Activated naive CD8-positive, alpha-beta T cell treated with anti-CD3 and anti-CD28 coated beads, Interleukin-2, amount 50 U/mL, for 24 hours (primary cell): ENCODE results near the gene KEL.

Source experiments
- ATAC-seq: fragments of 150-1000 bp; cut with Tn5 transposase; one replicate; pipeline ENCODE4 v1.10.0; 2021
- DNase-seq: peaks from one replicate; pipeline ENCODE4 v3.0.0; 2021
- H3K27ac Mint-ChIP-seq: one replicate; pipeline ENCODE4 v1.8.0; 2021; ENCODE audit warnings: mild to moderate bottlenecking, mixed read lengths
- H3K27me3 Mint-ChIP-seq: one replicate; pipeline ENCODE4 v1.8.0; 2021; ENCODE audit warnings: mixed read lengths
- H3K36me3 Mint-ChIP-seq: one replicate; pipeline ENCODE4 v1.8.0; 2021; ENCODE audit warnings: low read depth, mixed read lengths
- H3K4me1 Mint-ChIP-seq: one replicate; pipeline ENCODE4 v1.8.0; 2021; ENCODE audit warnings: mixed read lengths
- H3K4me3 Mint-ChIP-seq: one replicate; pipeline ENCODE4 v1.8.0; 2021; ENCODE audit warnings: mild to moderate bottlenecking, moderate library complexity, mixed read lengths
- H3K9me3 Mint-ChIP-seq: one replicate; pipeline ENCODE4 v1.8.0; 2021; ENCODE audit warnings: mixed read lengths

Gene KEL

DNA sequence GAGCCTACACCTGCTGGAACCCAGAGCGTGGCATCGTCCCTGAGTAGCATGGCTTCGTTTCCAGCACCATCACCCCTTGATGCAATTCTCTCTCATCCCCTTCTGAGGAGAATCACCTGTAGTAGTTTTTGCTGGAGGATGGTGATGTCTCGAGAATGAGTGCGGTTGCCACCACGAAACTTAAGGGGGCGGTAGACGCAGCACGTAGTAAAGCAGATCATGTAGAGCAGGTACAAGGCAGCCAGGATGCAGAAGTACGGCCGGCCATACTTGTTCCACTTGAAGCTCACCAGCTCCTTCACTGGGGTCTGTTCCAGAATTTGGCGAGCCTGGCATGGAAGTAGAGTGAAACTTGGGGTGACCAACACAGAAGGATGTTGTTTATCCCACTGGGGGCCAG is 36.8 kb downstream of the KEL start:
- no peaks in the 10 kb centered on the region for H3K27me3 Mint-ChIP-seq
- ATAC-seq, result no peak
- no peak overlapping the region for H3K27ac Mint-ChIP-seq
- no peak for DNase-seq
- no peaks in the 10 kb centered on the region for H3K4me1 Mint-ChIP-seq
- H3K36me3 Mint-ChIP-seq, result no peaks in the 10 kb centered on the region
- H3K4me3 Mint-ChIP-seq, result no peak overlapping the region
- H3K9me3 Mint-ChIP-seq, result no peaks in the 10 kb centered on the region

DNA sequence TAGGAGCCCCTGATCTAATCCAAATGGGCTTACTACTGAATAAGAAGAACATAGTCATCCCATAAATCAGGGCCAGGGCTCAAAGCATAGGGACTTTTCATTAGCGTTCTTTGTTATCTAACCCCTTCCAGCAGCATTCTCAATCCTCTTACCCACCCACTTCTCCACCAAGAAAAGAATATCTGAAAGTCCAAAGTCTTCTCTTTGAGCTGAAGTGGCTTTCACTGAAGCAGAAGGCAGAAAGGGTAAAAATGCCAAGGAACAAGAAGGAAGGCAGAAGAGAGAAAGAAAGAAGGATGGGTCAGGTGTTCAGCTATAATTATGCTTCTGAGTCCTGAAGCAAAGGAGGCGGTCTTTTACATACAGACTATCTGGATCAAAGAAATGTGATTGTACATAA is 38.8 kb downstream of the KEL start:
- Mint-ChIP-seq H3K4me1 (no peaks in the 10 kb centered on the region), H3K27me3 (peaks cover 4% of the 10 kb centered on the region), H3K4me3 (no peak overlapping the region), H3K9me3 (no peaks in the 10 kb centered on the region), H3K27ac (no peak overlapping the region), H3K36me3 (no peaks in the 10 kb centered on the region)
- DNase-seq, result no peak
- ATAC-seq, result no peak

DNA sequence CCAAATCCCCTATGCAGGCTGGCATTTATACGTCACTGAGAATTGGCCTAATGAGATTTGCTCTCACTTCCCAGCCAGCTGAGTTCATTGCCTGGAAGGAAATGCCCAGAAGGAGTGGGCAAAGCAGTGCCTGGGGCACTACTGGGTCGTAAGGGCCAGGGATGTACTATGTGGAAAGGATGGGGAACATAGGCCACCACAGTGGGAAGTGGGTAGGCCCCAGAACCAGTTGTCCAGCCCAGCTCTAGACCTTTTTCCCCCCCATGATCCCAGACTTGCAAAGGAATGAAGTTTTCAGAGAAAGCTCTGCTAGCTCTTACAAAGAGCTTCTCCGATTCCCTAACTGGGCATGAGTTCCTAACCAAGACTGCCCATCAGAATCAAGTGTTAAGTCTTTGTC is 42.5 kb downstream of the KEL start:
- DNase-seq, result no peak
- Mint-ChIP-seq H3K27me3 (peaks cover 5% of the 10 kb centered on the region), H3K4me1 (no peaks in the 10 kb centered on the region), H3K4me3 (no peak overlapping the region), H3K36me3 (no peaks in the 10 kb centered on the region), H3K9me3 (no peaks in the 10 kb centered on the region), H3K27ac (no peak overlapping the region)
- ATAC-seq, result no peak

DNA sequence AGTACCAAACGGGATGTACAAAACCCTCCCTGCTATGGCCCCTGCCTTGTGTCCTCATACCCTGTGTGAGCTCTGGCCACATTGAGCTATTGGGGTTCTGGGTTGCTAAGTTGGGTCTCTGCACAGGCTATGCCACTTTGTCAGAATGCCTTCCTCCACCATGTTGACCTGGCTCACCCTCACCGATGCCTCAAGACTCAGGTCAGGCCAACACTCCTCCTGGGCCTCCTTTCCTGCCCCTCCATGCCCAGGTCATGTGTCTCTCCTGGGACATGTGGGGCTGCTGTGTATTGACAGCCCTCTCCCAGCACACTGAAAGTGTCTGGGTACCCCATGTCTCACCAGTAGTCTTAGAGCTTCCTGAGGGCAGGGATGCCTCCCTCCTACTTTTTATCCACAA is 43.3 kb downstream of the KEL start:
- Mint-ChIP-seq H3K9me3 (no peaks in the 10 kb centered on the region), H3K4me3 (no peak overlapping the region), H3K36me3 (no peaks in the 10 kb centered on the region), H3K27me3 (peaks cover 7% of the 10 kb centered on the region), H3K27ac (no peak overlapping the region), H3K4me1 (no peaks in the 10 kb centered on the region)
- DNase-seq, result no peak
- ATAC-seq, result no peak

DNA sequence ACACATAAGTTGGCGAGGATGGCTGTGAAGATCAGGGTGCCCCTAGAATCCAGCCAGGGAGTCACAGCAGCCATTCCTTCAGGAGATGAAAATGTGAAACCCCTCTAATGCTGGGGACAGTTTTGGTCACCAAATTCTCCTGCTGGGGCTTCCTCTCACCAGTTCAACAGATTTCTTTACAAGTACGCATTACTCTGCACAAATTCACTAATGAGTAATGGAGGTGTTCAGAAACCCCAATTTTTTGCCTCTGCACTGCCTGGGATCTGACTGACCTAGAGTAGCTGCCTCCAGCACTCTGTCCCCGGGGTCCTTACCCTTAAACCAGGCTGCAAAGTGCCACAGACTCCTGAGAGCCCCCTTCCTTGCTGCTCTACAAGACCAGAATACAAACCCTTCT is 44.7 kb downstream of the KEL start:
- Mint-ChIP-seq H3K4me3 (no peak overlapping the region), H3K27ac (no peak overlapping the region), H3K9me3 (no peaks in the 10 kb centered on the region), H3K27me3 (peaks cover 8% of the 10 kb centered on the region), H3K36me3 (no peaks in the 10 kb centered on the region), H3K4me1 (no peaks in the 10 kb centered on the region)
- DNase-seq, result no peak
- no peak for ATAC-seq

DNA sequence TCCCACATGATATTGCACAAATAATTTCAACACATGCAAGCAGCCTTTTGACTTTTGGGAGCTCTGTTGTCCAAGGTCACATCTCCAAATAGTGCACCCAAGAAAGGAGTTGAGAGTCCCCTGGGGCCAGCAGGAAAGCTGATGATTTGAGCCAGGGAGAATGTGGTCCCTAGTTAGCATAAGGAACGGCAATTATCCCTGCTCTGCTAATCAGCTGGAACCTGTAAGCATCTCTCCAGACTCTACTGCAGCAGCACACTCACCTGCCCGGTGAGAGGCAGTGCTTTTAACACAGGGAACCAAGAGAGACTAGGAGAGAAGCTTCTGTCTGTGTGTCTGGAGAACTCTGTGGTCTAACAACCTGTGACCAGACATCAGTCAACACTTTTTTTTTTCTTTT is 45.7 kb downstream of the KEL start:
- DNase-seq (no peak), ATAC-seq (no peak)
- no peaks in the 10 kb centered on the region for H3K9me3 Mint-ChIP-seq
- H3K36me3 Mint-ChIP-seq, result no peaks in the 10 kb centered on the region
- H3K4me1 Mint-ChIP-seq, result no peaks in the 10 kb centered on the region
- H3K27me3 Mint-ChIP-seq, result peaks cover 12% of the 10 kb centered on the region
- H3K27ac Mint-ChIP-seq, result no peak overlapping the region
- H3K4me3 Mint-ChIP-seq, result no peak overlapping the region

DNA sequence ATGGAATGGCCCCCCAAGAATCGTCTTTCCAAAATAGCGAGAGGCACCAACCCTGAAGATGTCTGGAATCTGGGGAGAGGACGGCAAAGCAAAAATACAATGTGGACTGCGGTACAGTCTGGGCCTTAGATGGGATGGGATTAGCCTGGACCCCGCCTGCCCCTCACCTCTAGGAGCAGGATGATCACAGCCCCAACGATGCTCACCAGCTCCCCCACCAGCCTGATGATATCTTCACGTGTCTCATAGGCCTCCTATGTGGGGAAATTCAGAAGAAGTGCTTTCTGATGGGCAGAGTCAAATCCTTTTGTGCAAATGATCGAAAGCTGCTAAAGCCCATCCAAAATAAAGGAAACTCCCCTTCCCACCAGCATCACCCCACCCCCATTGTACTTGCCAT is 46.8 kb downstream of the KEL start:
- ATAC-seq (no peak), DNase-seq (no peak)
- Mint-ChIP-seq H3K4me1 (no peaks in the 10 kb centered on the region), H3K27ac (no peak overlapping the region), H3K4me3 (no peak overlapping the region), H3K36me3 (no peaks in the 10 kb centered on the region), H3K27me3 (peaks cover 16% of the 10 kb centered on the region), H3K9me3 (no peaks in the 10 kb centered on the region)

DNA sequence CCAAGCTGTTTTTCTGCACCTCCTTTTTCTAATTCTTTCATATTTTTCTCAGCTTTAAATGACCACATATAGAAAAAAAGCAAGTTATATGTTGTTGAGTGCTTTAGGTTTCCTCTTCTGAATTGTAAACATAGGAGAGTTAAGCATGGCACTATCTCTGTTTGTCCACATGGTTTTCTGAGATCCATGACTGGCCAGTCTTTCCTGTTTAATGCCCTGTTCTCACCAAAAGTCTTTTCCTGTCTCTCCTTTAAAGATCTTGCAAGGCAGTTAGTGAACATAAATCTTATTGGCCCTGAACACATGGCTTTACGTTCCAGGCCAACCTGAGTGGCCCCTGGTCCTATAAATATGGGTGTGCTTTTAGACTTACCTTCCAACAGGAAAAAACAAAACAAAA is 48.0 kb downstream of the KEL start:
- ATAC-seq, result no peak
- H3K9me3 Mint-ChIP-seq, result no peaks in the 10 kb centered on the region

DNA sequence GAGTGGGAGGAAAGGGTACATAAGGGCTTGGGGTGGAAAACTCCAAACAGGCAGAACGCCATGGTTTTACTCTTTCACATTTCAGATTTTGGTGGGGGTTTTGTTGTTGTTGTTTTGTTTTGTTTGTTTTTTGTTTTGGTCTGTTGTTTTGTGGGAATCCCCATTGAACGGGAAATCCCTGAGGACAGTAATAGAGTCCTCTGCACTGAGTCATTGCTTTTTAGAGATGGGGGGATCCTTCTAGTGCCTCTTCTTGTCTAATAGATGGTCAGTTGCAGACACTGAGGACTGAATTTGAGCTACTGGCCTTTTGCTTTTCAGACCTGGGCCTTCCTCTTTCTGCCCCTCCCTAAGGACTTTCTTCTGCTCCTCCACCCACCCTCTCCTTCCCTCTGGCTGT is 48.6 kb downstream of the KEL start:
- no peak for ATAC-seq
- Mint-ChIP-seq H3K9me3 (no peaks in the 10 kb centered on the region), H3K27me3 (peaks cover 18% of the 10 kb centered on the region), H3K36me3 (no peaks in the 10 kb centered on the region), H3K4me1 (no peaks in the 10 kb centered on the region), H3K27ac (no peak overlapping the region), H3K4me3 (no peak overlapping the region)
- DNase-seq, result no peak

More for the DNA sequence above, 48.0 kb downstream of the KEL start:
- DNase-seq, result no peak
- H3K4me1 Mint-ChIP-seq, result no peaks in the 10 kb centered on the region
- H3K36me3 Mint-ChIP-seq, result no peaks in the 10 kb centered on the region
- no peak overlapping the region for H3K27ac Mint-ChIP-seq
- no peak overlapping the region for H3K4me3 Mint-ChIP-seq
- peaks cover 15% of the 10 kb centered on the region for H3K27me3 Mint-ChIP-seq

DNA sequence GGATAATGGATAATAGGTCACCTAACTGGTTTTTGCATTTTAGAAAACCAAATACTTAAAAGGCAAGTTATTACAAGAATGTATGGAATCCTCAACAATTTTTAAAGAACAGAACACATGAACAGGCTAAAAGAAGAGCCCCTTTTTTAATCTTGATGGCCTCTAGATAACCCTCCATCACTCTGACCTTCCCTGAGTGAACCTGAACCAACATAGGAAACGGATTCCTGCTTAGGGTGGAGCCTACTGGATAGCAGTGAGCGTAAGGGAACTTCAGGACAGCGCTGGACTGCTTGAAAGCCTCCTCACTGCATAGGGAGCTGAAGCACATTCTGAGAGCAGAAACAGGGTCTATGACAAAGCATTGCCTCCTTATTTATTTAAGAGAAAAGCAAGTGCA is 49.1 kb downstream of the KEL start:
- ATAC-seq, result no peak
- Mint-ChIP-seq H3K36me3 (no peaks in the 10 kb centered on the region), H3K4me1 (no peaks in the 10 kb centered on the region), H3K4me3 (no peak overlapping the region), H3K27me3 (peaks cover 20% of the 10 kb centered on the region), H3K27ac (no peak overlapping the region), H3K9me3 (no peaks in the 10 kb centered on the region)
- DNase-seq, result no peak

DNA sequence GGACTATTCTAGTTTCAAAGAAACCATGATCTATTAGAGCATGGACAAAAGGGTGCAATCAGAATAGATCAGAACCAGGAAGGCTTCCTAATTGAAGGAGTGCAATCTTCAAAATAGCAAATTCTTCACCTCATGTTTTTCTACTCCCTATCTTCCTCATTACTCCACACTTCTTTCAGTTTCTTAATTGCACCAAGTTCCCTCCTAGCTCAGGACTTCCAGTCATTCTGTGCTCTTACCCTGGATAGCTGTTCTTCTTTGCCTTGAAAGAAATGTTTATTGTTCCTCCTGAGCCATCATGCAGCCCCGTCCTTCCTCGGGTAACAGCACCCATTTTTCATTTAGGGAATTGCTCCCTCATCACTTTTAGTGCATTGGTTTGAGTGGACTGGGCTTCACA is 51.7 kb downstream of the KEL start:
- Mint-ChIP-seq H3K27ac (no peak overlapping the region), H3K4me1 (no peaks in the 10 kb centered on the region), H3K4me3 (no peak overlapping the region), H3K9me3 (no peaks in the 10 kb centered on the region), H3K27me3 (peaks cover 23% of the 10 kb centered on the region), H3K36me3 (no peaks in the 10 kb centered on the region)
- ATAC-seq, result no peak
- no peak for DNase-seq

DNA sequence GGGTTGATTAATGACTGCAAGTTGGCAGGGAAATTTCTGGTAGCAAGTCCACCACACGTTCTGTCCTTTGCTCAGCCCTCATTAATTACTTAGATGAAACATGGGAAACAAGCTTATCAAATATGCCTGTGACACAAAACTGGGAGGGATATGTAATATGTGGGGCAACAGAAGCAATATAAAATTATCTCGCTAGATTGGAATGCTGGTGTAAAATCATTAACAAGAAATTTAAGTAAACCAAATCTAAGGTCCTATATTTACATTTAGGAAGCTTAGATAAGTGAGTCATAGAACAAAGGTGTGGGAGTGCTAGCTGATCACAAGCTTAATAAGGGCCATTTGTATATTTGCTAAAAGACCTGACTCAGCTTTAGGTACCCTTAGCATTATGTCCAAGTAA is 52.1 kb downstream of the KEL start:
- no peaks in the 10 kb centered on the region for H3K36me3 Mint-ChIP-seq
- no peaks in the 10 kb centered on the region for H3K9me3 Mint-ChIP-seq
- DNase-seq (no peak), ATAC-seq (no peak)
- H3K4me3 Mint-ChIP-seq, result no peak overlapping the region
- peaks cover 23% of the 10 kb centered on the region for H3K27me3 Mint-ChIP-seq
- H3K27ac Mint-ChIP-seq, result no peak overlapping the region
- H3K4me1 Mint-ChIP-seq, result no peaks in the 10 kb centered on the region

DNA sequence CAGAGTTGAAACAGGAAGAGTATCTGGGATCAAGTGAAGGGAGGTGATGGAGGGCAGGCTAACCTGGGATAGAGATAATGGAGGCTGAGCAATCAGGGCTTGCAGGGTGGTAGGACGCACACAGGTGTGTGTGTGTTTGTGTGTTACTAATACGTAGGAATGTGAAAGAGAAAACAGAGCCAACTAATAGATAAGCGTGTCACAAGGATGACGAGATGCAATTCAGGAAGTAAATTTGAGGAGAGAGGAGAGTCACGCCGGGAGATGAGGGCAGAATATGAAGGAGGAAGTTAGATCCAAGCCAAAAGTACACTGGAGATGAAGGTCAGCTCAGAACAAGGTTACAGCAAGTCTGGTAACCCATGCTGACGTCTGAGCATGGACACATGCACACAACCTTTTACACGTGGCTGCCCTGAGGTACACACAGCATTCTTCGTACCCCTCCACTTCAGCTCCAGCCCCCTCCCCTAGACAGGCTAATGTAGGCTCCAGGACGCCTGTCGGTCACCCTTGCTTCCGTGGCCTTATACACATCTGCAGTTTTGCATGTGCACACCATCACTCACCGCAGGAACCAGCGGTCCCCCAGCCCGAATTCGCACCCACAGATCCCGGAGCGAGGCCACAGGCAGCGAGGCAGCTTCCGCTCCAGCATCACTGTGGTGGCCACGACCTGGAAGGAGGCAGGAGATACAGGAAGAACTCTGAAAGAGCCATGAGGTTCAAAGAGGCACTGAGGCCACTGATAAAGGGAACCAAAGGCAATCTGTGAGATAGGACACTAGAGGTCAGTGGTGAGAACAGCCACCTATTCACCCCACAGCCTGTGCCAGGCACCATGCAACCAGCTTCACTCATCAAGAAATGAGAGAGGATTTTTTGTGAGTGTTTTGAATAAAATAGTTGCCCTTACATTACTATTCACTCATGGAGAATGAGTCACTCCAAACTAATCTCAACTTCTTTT is 53.0 kb downstream of the KEL start:
- no peaks in the 10 kb centered on the region for H3K4me1 Mint-ChIP-seq
- peaks cover 23% of the 10 kb centered on the region for H3K27me3 Mint-ChIP-seq
- H3K4me3 Mint-ChIP-seq, result no peak overlapping the region
- ATAC-seq, result peak; percentile 43
- DNase-seq, result no peak
- H3K36me3 Mint-ChIP-seq, result no peaks in the 10 kb centered on the region
- H3K9me3 Mint-ChIP-seq, result no peaks in the 10 kb centered on the region
- no peak overlapping the region for H3K27ac Mint-ChIP-seq

DNA sequence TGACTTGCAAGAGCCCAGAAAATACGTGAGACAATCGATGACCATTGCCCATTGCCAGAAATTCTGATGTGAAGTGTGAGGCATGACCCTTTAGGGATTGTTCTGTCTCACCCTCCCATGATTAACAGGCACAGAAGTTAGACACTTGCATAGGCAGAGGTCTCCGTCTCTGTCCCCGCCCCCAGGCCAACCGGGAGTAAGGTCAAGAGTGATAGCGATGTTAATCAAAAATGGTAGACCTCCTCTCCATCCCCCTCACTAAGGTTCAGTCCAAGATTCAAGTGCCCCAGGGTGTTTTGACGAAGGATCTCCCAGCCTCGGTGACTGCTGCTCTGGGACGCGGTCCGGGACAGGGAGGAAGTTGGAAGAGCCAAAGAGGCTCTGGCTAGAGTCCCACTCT is 53.9 kb downstream of the KEL start:
- no peak for ATAC-seq
- Mint-ChIP-seq H3K36me3 (no peaks in the 10 kb centered on the region), H3K4me1 (no peaks in the 10 kb centered on the region), H3K9me3 (no peaks in the 10 kb centered on the region), H3K4me3 (no peak overlapping the region), H3K27ac (no peak overlapping the region), H3K27me3 (peaks cover 21% of the 10 kb centered on the region)
- DNase-seq, result no peak

DNA sequence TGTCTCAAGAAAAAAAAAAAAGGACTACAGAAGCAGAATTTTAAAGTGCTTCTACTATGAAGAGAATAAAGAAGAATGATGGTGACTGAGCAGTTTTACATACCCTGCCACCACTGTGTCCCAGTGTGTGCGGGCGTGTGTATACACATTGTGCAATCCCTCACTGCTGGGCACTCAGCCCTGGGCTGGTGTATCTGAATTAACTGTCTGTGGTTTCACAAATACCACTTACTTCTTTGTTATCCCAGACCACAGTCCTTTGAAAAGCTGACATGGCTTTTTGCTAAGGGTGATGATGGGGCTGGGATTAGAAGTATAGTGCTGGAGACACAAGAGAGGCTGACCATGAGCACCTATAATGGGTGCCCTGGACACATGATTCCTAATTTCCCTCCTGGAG is 55.5 kb downstream of the KEL start:
- Mint-ChIP-seq H3K4me3 (no peak overlapping the region), H3K36me3 (no peaks in the 10 kb centered on the region), H3K27ac (no peak overlapping the region), H3K9me3 (peaks cover 4% of the 10 kb centered on the region), H3K4me1 (no peaks in the 10 kb centered on the region), H3K27me3 (peaks cover 18% of the 10 kb centered on the region)
- no peak for DNase-seq
- ATAC-seq, result no peak

DNA sequence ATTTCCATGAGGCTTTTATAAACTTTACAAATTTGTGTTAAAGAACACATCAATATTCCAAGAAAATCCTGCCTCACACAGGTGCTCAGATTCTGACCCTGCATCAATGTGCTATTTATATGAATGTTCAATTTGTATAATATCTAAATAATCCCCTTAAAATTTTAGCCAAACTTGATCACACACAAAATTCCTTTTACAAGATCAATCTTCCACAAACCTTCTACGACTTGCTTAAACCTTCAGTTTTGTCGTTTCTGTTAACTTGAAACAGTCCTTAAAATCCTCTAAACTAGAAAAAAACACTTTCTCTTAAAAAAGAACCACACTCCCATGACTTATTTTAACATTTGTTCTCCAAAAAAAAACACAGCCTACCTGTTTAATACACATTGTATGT is 56.4 kb downstream of the KEL start:
- H3K27ac Mint-ChIP-seq, result no peak overlapping the region
- H3K4me3 Mint-ChIP-seq, result no peak overlapping the region
- ATAC-seq (no peak), DNase-seq (no peak)
- peaks cover 12% of the 10 kb centered on the region for H3K27me3 Mint-ChIP-seq
- H3K36me3 Mint-ChIP-seq, result no peaks in the 10 kb centered on the region
- peaks cover 4% of the 10 kb centered on the region for H3K9me3 Mint-ChIP-seq
- no peaks in the 10 kb centered on the region for H3K4me1 Mint-ChIP-seq
